ENCODE data around the gene KMT2E. TPM values are rescaled to one million over a fixed set of nuclear protein-coding genes. Genes with fewer than 3 reads are reported as not detected.

Gene KMT2E
- total RNA-seq, 1 donor from 2014 or later = 62.5 TPM

- Mint-ChIP-seq H3K27ac (ENCODE audit: unreplicated experiment) (no peak overlapping the region), H3K4me1 (ENCODE audit: low read depth, unreplicated experiment) (peaks cover 19% of the 10 kb centered on the region), H3K9me3 (ENCODE audit: unreplicated experiment) (no peaks in the 10 kb centered on the region), H3K27me3 (ENCODE audit: low read depth, unreplicated experiment) (no peaks in the 10 kb centered on the region), H3K4me3 (ENCODE audit: unreplicated experiment) (no peak overlapping the region), H3K36me3 (ENCODE audit: low read depth, unreplicated experiment) (peaks cover 23% of the 10 kb centered on the region)
- TF ChIP-seq EZH2 (IDR thresholded peaks at IDR 0.05; ENCODE audit: insufficient read depth, low read length) (no peak), CTCF (IDR thresholded peaks at IDR 0.05; ENCODE audit: insufficient read depth, low read depth, low read length) (no peak)
- peaks cover 27% of the 10 kb centered on the region for H3K36me3 ChIP-seq (ENCODE audit: insufficient read depth, low read length)
- H3K27ac ChIP-seq (ENCODE audit: low read depth, low read length) = no peak overlapping the region
- no peak overlapping the region for H3K4me2 ChIP-seq (ENCODE audit: low read length)
- H2AFZ ChIP-seq (ENCODE audit: low read depth, low read length) = no peak overlapping the region
- FAIRE-seq = no peak
- H3K79me2 ChIP-seq (ENCODE audit: insufficient read depth, low read length) = peaks cover 93% of the 10 kb centered on the region
- no peaks in the 10 kb centered on the region for H3K9me3 ChIP-seq (ENCODE audit: insufficient read depth, low read depth, low read length)
- H3K27me3 ChIP-seq (ENCODE audit: insufficient read depth, low read length) = no peaks in the 10 kb centered on the region
- DNase-seq (ENCODE audit: low read depth) = no peak
- H3K4me1 ChIP-seq (ENCODE audit: insufficient read depth, low read length) = peaks cover 8% of the 10 kb centered on the region
- no peak overlapping the region for H3K9ac ChIP-seq (ENCODE audit: low read length)
- H4K20me1 ChIP-seq (ENCODE audit: insufficient read depth, low read length) = peaks cover 80% of the 10 kb centered on the region
- no peak overlapping the region for H3K4me3 ChIP-seq (ENCODE audit: insufficient read depth, low read depth, low read length)
Observed at GRCh38 chr7:105044449-105045070, 30.6 kb downstream of the KMT2E start.

- no peak for TF ChIP-seq CTCF (IDR thresholded peaks at IDR 0.05; ENCODE audit: insufficient read depth, low read depth, low read length)
- no peak for TF ChIP-seq EZH2 (IDR thresholded peaks at IDR 0.05; ENCODE audit: insufficient read depth, low read length)
- H2AFZ ChIP-seq (ENCODE audit: low read depth, low read length) = no peak overlapping the region
- H4K20me1 ChIP-seq (ENCODE audit: insufficient read depth, low read length) = peaks cover 71% of the 10 kb centered on the region
- peaks cover 20% of the 10 kb centered on the region for H3K4me1 Mint-ChIP-seq (ENCODE audit: low read depth, unreplicated experiment)
- peak overlapping the region; percentile 46 for H3K4me2 ChIP-seq (ENCODE audit: low read length)
- peak overlapping the region; percentile 43 for H3K27ac ChIP-seq (ENCODE audit: low read depth, low read length)
- H3K9ac ChIP-seq (ENCODE audit: low read length) = no peak overlapping the region
- no peaks in the 10 kb centered on the region for H3K27me3 Mint-ChIP-seq (ENCODE audit: low read depth, unreplicated experiment)
- peak overlapping the region; percentile 3 for H3K27ac Mint-ChIP-seq (ENCODE audit: unreplicated experiment)
- peaks cover 83% of the 10 kb centered on the region for H3K79me2 ChIP-seq (ENCODE audit: insufficient read depth, low read length)
- H3K9me3 Mint-ChIP-seq (ENCODE audit: unreplicated experiment) = no peaks in the 10 kb centered on the region
- H3K4me3 Mint-ChIP-seq (ENCODE audit: unreplicated experiment) = no peak overlapping the region
- H3K9me3 ChIP-seq (ENCODE audit: insufficient read depth, low read depth, low read length) = no peaks in the 10 kb centered on the region
- peaks cover 27% of the 10 kb centered on the region for H3K36me3 Mint-ChIP-seq (ENCODE audit: low read depth, unreplicated experiment)
- DNase-seq (ENCODE audit: low read depth) (peak; percentile 75), FAIRE-seq (peak; percentile 87)
- H3K4me3 ChIP-seq (ENCODE audit: insufficient read depth, low read depth, low read length) = no peak overlapping the region
- H3K36me3 ChIP-seq (ENCODE audit: insufficient read depth, low read length) = peaks cover 31% of the 10 kb centered on the region
- peaks cover 8% of the 10 kb centered on the region for H3K4me1 ChIP-seq (ENCODE audit: insufficient read depth, low read length)
- no peaks in the 10 kb centered on the region for H3K27me3 ChIP-seq (ENCODE audit: insufficient read depth, low read length)
Observed at GRCh38 chr7:105046414-105046813, 32.4 kb downstream of the KMT2E start.

- H3K27me3 ChIP-seq (ENCODE audit: insufficient read depth, low read length) = no peaks in the 10 kb centered on the region
- H3K4me1 Mint-ChIP-seq (ENCODE audit: low read depth, unreplicated experiment) = peaks cover 20% of the 10 kb centered on the region
- DNase-seq (ENCODE audit: low read depth) (no peak), FAIRE-seq (no peak)
- H3K79me2 ChIP-seq (ENCODE audit: insufficient read depth, low read length) = peaks cover 84% of the 10 kb centered on the region
- H3K4me3 ChIP-seq (ENCODE audit: insufficient read depth, low read depth, low read length) = no peak overlapping the region
- no peaks in the 10 kb centered on the region for H3K9me3 ChIP-seq (ENCODE audit: insufficient read depth, low read depth, low read length)
- peaks cover 68% of the 10 kb centered on the region for H4K20me1 ChIP-seq (ENCODE audit: insufficient read depth, low read length)
- no peaks in the 10 kb centered on the region for H3K27me3 Mint-ChIP-seq (ENCODE audit: low read depth, unreplicated experiment)
- no peak overlapping the region for H3K9ac ChIP-seq (ENCODE audit: low read length)
- H3K4me3 Mint-ChIP-seq (ENCODE audit: unreplicated experiment) = no peak overlapping the region
- H2AFZ ChIP-seq (ENCODE audit: low read depth, low read length) = no peak overlapping the region
- no peak overlapping the region for H3K4me2 ChIP-seq (ENCODE audit: low read length)
- H3K36me3 Mint-ChIP-seq (ENCODE audit: low read depth, unreplicated experiment) = peaks cover 29% of the 10 kb centered on the region
- H3K36me3 ChIP-seq (ENCODE audit: insufficient read depth, low read length) = peaks cover 27% of the 10 kb centered on the region
- H3K9me3 Mint-ChIP-seq (ENCODE audit: unreplicated experiment) = no peaks in the 10 kb centered on the region
- no peak for TF ChIP-seq EZH2 (IDR thresholded peaks at IDR 0.05; ENCODE audit: insufficient read depth, low read length)
- TF ChIP-seq CTCF (IDR thresholded peaks at IDR 0.05; ENCODE audit: insufficient read depth, low read depth, low read length) = no peak
- peaks cover 8% of the 10 kb centered on the region for H3K4me1 ChIP-seq (ENCODE audit: insufficient read depth, low read length)
- H3K27ac ChIP-seq (ENCODE audit: low read depth, low read length) = no peak overlapping the region
- H3K27ac Mint-ChIP-seq (ENCODE audit: unreplicated experiment) = no peak overlapping the region
Observed at GRCh38 chr7:105047932-105048331, 33.9 kb downstream of the KMT2E start.
